Neural progenitor cell (in vitro differentiated cells): Measurements from ENCODE around the gene CHRNA4. TPM values are rescaled to one million over a fixed set of nuclear protein-coding genes. Genes with fewer than 3 reads are reported as not detected.
"Not testable (repeated sequence)": the region's sequence is repeated elsewhere in the genome, so short reads cannot be mapped to it uniquely, and the experiment has no call there.

Experiments
- DNase-seq: peaks from one replicate; pipeline ENCODE4 v3.0.0-alpha.2; 2016; ENCODE audit warnings: low spot score
- H2AFZ ChIP-seq: fragments of 200-600 bp; sonication (generic); replicated peaks from 2 replicates; pipeline ENCODE4 v1.6.1; 2016; ENCODE audit warnings: antibody characterized with exemption
- H3F3A ChIP-seq: fragments of 200-600 bp; sonication (generic); 2 replicates; pipeline ENCODE4 v1.6.1; 2016; ENCODE audit warnings: antibody characterized with exemption, low read depth
- H3K27ac ChIP-seq: fragments of 200-600 bp; sonication (generic); 2 replicates; pipeline ENCODE4 v1.5.1; 2016; ENCODE audit warnings: mild to moderate bottlenecking
- H3K27me3 ChIP-seq: fragments of 200-600 bp; sonication (generic); 2 replicates; pipeline ENCODE4 v1.6.1; 2016; ENCODE audit warnings: mild to moderate bottlenecking, moderate library complexity
- H3K36me3 ChIP-seq: fragments of 200-600 bp; sonication (generic); 2 replicates; pipeline ENCODE4 v1.5.1; 2016
- H3K4me1 ChIP-seq: fragments of 200-600 bp; sonication (generic); 2 replicates; pipeline ENCODE4 v1.6.1; 2016; ENCODE audit warnings: mixed run types
- H3K4me2 ChIP-seq: fragments of 200-600 bp; sonication (generic); 2 replicates; pipeline ENCODE4 v1.6.1; 2016
- H3K4me3 ChIP-seq: fragments of 200-600 bp; sonication (generic); 2 replicates; pipeline ENCODE4 v1.5.1; 2016
- H3K79me2 ChIP-seq: fragments of 200-600 bp; sonication (generic); 2 replicates; pipeline ENCODE4 v1.6.1; 2016; ENCODE audit warnings: low read depth
- H3K9ac ChIP-seq: fragments of 200-600 bp; sonication (generic); 2 replicates; pipeline ENCODE4 v1.6.1; 2016
- H3K9me3 ChIP-seq: fragments of 200-600 bp; sonication (generic); 2 replicates; pipeline ENCODE4 v1.5.1; 2016; ENCODE audit warnings: low read depth
- H4K20me1 ChIP-seq: fragments of 200-600 bp; sonication (generic); 2 replicates; pipeline ENCODE4 v1.6.1; 2016; ENCODE audit warnings: low read depth
- H3K27ac Mint-ChIP-seq: 3 replicates; pipeline ENCODE4 v1.8.0; 2021; ENCODE audit warnings: mixed read lengths
- H3K27me3 Mint-ChIP-seq: 2 replicates; pipeline ENCODE4 v1.8.0; 2022; ENCODE audit warnings: low read depth, mild to moderate bottlenecking, inconsistent platforms, moderate library complexity, mixed read lengths; ENCODE audit not compliant: insufficient read depth
- H3K36me3 Mint-ChIP-seq: 3 replicates; pipeline ENCODE4 v1.8.0; 2021; ENCODE audit warnings: mixed read lengths
- H3K4me1 Mint-ChIP-seq: 3 replicates; pipeline ENCODE4 v1.8.0; 2021; ENCODE audit warnings: mixed read lengths
- H3K4me3 Mint-ChIP-seq: 3 replicates; pipeline ENCODE4 v1.8.0; 2021; ENCODE audit warnings: mild to moderate bottlenecking, moderate library complexity, mixed read lengths
- H3K9me3 Mint-ChIP-seq: 3 replicates; pipeline ENCODE4 v1.8.0; 2020; ENCODE audit warnings: mixed read lengths
- EZH2 ChIP-seq: fragments of 200-600 bp; sonication (generic); IDR thresholded peaks from 2 replicates; pipeline ENCODE4 v1.6.1; 2017; ENCODE audit warnings: antibody characterized with exemption, mild to moderate bottlenecking, moderate library complexity
- EZH2phosphoT487 ChIP-seq: fragments of 200-600 bp; sonication (generic); IDR thresholded peaks from 2 replicates; pipeline ENCODE4 v1.6.1; 2017; ENCODE audit warnings: antibody characterized with exemption
- total RNA-seq: library from RNA; depleted of rRNA; stranded (reverse); fragments of >200 nt; gene quantifications from 2 replicates; pipeline ENCODE4 v1.2.3, GENCODE V29; 2015; ENCODE audit warnings: low replicate concordance
- TF ChIP-seq, protein P1 (sequence below): fragments of 200-600 bp; sonication (generic); IDR thresholded peaks from 2 replicates; pipeline ENCODE4 v1.5.1; 2017; ENCODE audit warnings: antibody characterized with exemption, mild to moderate bottlenecking

Gene CHRNA4
- total RNA-seq, 1 donor from 2014 or later, result not detected

DNA sequence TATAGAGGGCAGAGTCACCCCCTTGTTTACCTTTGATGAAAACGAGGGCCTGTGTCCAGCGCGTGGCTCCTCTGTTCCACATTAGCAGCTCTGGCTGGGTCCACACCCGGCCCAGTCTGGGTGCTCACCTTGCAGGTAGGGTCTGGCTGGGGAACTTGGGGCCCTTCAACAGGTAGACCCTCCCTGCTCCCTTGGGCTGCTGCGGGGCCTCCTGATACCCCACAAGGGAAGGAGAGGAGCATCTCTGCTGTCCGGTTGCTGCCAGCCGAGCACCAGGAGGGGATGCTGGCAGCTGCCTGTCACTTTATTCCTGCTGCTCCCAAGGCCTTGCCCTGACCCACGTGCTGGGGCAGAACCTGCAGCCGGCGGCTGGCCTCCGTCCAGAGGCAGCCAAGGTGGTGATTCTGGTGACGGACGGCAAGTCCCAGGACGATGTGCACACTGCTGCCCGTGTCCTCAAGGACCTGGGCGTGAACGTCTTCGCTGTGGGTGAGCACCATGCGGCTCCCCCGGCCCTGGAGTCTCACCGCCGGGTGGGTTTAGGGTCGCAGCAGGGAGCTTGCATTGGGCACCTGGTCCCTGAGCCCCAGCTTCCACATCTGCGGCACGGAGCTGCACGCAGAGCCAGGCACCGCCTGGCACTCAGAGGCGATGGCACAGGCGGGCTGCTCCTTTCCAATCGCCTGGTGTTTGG is 52.8 kb downstream of the CHRNA4 start:
- no peak for DNase-seq
- peaks cover 3% of the 10 kb centered on the region for H3K4me1 ChIP-seq
- no peak overlapping the region for H3K4me3 Mint-ChIP-seq
- no peaks in the 10 kb centered on the region for H3K27me3 ChIP-seq
- no peaks in the 10 kb centered on the region for H3K36me3 ChIP-seq
- TF ChIP-seq EZH2phosphoT487, result no peak
- TF ChIP-seq, protein P1, sequence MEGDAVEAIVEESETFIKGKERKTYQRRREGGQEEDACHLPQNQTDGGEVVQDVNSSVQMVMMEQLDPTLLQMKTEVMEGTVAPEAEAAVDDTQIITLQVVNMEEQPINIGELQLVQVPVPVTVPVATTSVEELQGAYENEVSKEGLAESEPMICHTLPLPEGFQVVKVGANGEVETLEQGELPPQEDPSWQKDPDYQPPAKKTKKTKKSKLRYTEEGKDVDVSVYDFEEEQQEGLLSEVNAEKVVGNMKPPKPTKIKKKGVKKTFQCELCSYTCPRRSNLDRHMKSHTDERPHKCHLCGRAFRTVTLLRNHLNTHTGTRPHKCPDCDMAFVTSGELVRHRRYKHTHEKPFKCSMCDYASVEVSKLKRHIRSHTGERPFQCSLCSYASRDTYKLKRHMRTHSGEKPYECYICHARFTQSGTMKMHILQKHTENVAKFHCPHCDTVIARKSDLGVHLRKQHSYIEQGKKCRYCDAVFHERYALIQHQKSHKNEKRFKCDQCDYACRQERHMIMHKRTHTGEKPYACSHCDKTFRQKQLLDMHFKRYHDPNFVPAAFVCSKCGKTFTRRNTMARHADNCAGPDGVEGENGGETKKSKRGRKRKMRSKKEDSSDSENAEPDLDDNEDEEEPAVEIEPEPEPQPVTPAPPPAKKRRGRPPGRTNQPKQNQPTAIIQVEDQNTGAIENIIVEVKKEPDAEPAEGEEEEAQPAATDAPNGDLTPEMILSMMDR, result no peak
- TF ChIP-seq EZH2, result no peak
- no peaks in the 10 kb centered on the region for H3K9me3 Mint-ChIP-seq
- H3K4me3 ChIP-seq, result no peak overlapping the region
- peaks cover 4% of the 10 kb centered on the region for H4K20me1 ChIP-seq
- H3K4me1 Mint-ChIP-seq, result peaks cover 12% of the 10 kb centered on the region
- no peak overlapping the region for H3K9ac ChIP-seq
- H2AFZ ChIP-seq, result no peak overlapping the region
- no peak overlapping the region for H3K27ac Mint-ChIP-seq
- H3K27ac ChIP-seq, result no peak overlapping the region
- H3K4me2 ChIP-seq, result no peak overlapping the region
- H3K27me3 Mint-ChIP-seq, result peaks cover 7% of the 10 kb centered on the region
- no peaks in the 10 kb centered on the region for H3F3A ChIP-seq
- no peaks in the 10 kb centered on the region for H3K36me3 Mint-ChIP-seq
- no peaks in the 10 kb centered on the region for H3K9me3 ChIP-seq
- no peaks in the 10 kb centered on the region for H3K79me2 ChIP-seq

DNA sequence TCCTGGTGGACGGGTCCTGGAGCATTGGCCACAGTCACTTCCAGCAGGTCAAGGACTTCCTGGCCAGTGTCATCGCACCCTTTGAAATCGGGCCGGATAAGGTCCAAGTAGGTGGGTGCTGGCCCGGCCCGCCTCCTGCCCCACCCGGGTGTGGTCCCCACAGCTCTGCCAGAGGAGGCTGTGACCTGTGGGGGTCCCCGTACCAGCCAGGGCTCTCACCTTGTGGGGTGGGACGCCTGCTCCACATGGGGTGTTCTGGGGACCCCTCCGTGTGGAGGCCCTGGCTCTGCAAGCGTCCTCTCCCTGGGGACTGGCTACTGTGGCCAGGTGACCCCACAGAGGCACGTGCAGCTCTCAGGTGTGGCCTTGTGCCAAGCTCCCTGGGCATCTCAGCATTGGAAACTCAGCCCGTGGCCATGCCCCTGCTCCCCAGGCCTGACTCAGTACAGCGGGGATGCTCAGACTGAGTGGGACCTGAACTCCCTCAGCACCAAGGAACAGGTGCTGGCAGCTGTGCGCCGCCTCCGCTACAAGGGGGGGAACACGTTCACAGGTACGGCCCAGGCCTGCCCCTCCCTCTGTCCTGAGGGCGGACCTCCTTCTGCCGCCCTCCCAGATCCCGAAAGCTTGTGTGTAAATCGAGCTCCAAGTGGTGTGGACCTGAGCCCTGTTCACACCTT is 53.5 kb downstream of the CHRNA4 start:
- H3K4me1 Mint-ChIP-seq, result peaks cover 12% of the 10 kb centered on the region
- H3K27ac ChIP-seq, result no peak overlapping the region
- no peak overlapping the region for H2AFZ ChIP-seq
- no peaks in the 10 kb centered on the region for H3K9me3 ChIP-seq
- peaks cover 6% of the 10 kb centered on the region for H3F3A ChIP-seq
- peaks cover 10% of the 10 kb centered on the region for H3K27me3 Mint-ChIP-seq
- H3K4me1 ChIP-seq, result peaks cover 3% of the 10 kb centered on the region
- H3K27me3 ChIP-seq, result no peaks in the 10 kb centered on the region
- DNase-seq, result no peak
- no peak overlapping the region for H3K4me2 ChIP-seq
- TF ChIP-seq, protein P1, result no peak
- TF ChIP-seq EZH2, result no peak
- no peak for TF ChIP-seq EZH2phosphoT487
- no peak overlapping the region for H3K4me3 Mint-ChIP-seq
- no peaks in the 10 kb centered on the region for H3K9me3 Mint-ChIP-seq
- H3K36me3 Mint-ChIP-seq, result no peaks in the 10 kb centered on the region
- no peak overlapping the region for H3K9ac ChIP-seq
- H3K36me3 ChIP-seq, result no peaks in the 10 kb centered on the region
- no peak overlapping the region for H3K27ac Mint-ChIP-seq
- H3K79me2 ChIP-seq, result no peaks in the 10 kb centered on the region
- no peak overlapping the region for H3K4me3 ChIP-seq
- H4K20me1 ChIP-seq, result peaks cover 4% of the 10 kb centered on the region

DNA sequence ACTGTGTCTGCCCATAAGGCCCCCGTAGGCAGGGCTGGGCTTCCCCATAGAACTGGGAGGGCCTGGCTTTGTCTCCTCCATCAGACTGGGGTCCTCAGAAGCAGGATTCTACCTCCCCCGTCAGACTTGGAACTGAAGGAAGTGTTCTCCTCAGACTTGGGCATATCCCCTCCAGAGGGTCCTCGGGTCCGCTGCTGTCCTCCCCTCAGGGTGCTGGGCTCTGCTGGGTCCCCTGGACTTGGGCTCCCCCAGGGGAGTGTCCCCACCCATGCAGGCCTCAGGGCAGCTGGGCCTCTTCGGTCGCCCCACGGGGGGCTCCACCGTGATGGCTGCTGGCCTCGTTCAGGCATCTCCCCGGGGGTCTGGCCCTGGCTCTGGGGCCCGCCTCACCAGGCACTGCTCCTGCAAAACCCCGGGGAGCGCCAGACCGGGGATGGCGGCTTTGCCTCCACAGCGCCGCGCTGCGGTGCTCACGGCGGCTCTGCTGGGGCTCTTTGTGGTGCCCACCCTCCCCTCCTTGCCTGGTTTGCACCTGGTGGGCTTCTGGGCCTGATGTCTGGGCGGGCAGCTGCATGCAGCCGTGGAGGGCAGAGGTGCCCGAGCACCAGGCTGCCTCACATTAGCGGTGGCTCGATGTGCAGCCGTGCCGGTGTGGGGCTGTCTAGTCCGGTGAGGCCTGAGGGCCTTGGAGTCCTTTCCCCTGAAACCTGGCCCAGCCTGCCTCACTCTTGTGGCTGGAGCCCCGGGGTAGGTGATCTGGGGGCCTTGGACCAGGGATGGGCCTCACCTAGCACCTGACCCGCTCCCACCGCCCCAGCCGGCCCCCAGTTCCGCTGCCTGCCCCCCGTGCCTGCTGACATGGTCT is 54.2 kb downstream of the CHRNA4 start:
- TF ChIP-seq, protein P1, result no peak
- TF ChIP-seq EZH2, result no peak
- no peak for TF ChIP-seq EZH2phosphoT487
- no peak overlapping the region for H3K9ac ChIP-seq
- H3K27me3 ChIP-seq, result no peaks in the 10 kb centered on the region
- peaks cover 3% of the 10 kb centered on the region for H3K4me1 ChIP-seq
- no peak overlapping the region for H2AFZ ChIP-seq
- no peak for DNase-seq
- no peaks in the 10 kb centered on the region for H3K79me2 ChIP-seq
- no peak overlapping the region for H3K4me3 ChIP-seq
- H3K36me3 ChIP-seq, result no peaks in the 10 kb centered on the region
- peaks cover 4% of the 10 kb centered on the region for H4K20me1 ChIP-seq
- no peaks in the 10 kb centered on the region for H3K9me3 Mint-ChIP-seq
- H3K9me3 ChIP-seq, result no peaks in the 10 kb centered on the region
- no peak overlapping the region for H3K27ac ChIP-seq
- H3K36me3 Mint-ChIP-seq, result no peaks in the 10 kb centered on the region
- no peak overlapping the region for H3K4me2 ChIP-seq
- H3K27me3 Mint-ChIP-seq, result peaks cover 13% of the 10 kb centered on the region
- peaks cover 8% of the 10 kb centered on the region for H3F3A ChIP-seq
- H3K4me1 Mint-ChIP-seq, result peaks cover 12% of the 10 kb centered on the region
- no peak overlapping the region for H3K27ac Mint-ChIP-seq
- no peak overlapping the region for H3K4me3 Mint-ChIP-seq

DNA sequence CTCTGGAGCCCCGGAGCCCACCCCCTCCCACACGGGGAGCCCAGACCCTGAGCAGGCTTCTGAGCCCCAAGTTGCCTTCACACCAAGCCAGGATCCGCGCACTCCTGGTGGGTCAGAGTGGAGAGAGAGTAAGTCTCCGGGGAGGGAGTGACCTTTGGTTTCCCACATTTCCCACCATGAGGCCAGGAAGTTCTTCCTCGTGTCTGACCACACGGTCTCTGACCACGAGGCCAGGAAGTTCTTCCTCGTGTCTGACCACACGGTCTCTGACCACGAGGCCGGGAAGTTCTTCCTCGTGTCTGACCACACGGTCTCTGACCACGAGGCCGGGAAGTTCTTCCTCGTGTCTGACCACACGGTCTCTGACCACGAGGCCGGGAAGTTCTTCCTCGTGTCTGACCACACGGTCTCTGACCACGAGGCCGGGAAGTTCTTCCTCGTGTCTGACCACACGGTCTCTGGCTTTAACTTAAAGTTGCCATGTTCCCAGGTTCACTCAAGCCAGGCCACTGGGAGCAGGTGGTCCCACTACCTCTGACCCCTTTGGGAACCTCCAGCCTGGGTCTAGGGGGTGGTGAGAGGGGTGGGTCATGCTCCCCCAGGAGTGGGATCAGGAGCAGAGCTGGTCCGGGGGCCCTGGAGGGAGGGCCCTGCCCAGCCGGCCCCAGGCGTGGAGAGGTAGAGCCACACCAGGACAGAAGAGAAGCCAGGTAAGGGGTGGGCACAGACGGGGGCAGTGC is 55.0 kb downstream of the CHRNA4 start:
- not testable (repeated sequence) for H3K4me3 ChIP-seq

More for the DNA sequence above, 55.0 kb downstream of the CHRNA4 start:
- Mint-ChIP-seq H3K4me1 (peaks cover 12% of the 10 kb centered on the region), H3K27me3 (peaks cover 13% of the 10 kb centered on the region)
- H3K36me3 ChIP-seq, H3K9ac ChIP-seq, H3K9me3 Mint-ChIP-seq, H4K20me1 ChIP-seq, H3K27me3 ChIP-seq, H3K27ac ChIP-seq, H2AFZ ChIP-seq, H3K36me3 Mint-ChIP-seq, H3K4me3 Mint-ChIP-seq, DNase-seq, H3K4me1 ChIP-seq, H3K9me3 ChIP-seq, H3K27ac Mint-ChIP-seq, H3F3A ChIP-seq, H3K4me2 ChIP-seq, H3K79me2 ChIP-seq: not testable (repeated sequence)
